ENCODE results near the gene SERINC5.

Gene SERINC5

DNA sequence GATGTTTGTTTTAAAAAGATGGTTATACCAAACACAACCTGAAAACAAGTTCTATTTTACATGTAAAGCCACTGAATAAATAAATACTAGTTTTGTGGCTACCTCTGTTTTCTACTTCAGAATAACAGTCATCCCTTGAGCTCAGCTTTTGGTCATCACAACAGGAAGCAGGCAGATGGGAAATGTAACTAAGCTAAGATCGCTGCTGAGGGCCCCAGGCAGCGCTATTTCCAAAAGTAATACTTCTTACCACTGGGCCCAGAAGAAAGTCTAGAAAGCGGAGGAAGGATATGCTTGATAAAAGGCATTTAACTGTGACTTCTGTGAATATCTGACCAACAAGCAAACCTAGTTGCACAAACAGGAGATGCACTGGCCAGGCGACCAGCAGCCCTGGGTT is 61.4 kb downstream of the SERINC5 start:
- Histone ChIP-seq H3K27ac (replicated peaks) (peak overlapping the region; percentile 59; the same call in 1 of the 2 replicates), H3K4me3 (replicated peaks; ENCODE audit: insufficient read depth, low read length) (no peak overlapping the region), H3K27me3 (ENCODE audit: insufficient read depth, poor library complexity, severe bottlenecking) (no peaks in the 10 kb centered on the region)
- TF ChIP-seq, protein P1, sequence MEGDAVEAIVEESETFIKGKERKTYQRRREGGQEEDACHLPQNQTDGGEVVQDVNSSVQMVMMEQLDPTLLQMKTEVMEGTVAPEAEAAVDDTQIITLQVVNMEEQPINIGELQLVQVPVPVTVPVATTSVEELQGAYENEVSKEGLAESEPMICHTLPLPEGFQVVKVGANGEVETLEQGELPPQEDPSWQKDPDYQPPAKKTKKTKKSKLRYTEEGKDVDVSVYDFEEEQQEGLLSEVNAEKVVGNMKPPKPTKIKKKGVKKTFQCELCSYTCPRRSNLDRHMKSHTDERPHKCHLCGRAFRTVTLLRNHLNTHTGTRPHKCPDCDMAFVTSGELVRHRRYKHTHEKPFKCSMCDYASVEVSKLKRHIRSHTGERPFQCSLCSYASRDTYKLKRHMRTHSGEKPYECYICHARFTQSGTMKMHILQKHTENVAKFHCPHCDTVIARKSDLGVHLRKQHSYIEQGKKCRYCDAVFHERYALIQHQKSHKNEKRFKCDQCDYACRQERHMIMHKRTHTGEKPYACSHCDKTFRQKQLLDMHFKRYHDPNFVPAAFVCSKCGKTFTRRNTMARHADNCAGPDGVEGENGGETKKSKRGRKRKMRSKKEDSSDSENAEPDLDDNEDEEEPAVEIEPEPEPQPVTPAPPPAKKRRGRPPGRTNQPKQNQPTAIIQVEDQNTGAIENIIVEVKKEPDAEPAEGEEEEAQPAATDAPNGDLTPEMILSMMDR (IDR thresholded peaks at IDR 0.05; ENCODE audit: insufficient read depth, low read length) = no peak
- TF ChIP-seq POLR2AphosphoS5 (IDR thresholded peaks at IDR 0.05; ENCODE audit: low read depth) = no peak
- TF ChIP-seq SPI1 (IDR thresholded peaks at IDR 0.05; ENCODE audit: borderline replicate concordance, low read depth) = no peak
- no peak for TF ChIP-seq GABPA (IDR thresholded peaks at IDR 0.05; ENCODE audit: low read depth)
- TF ChIP-seq, protein P2, sequence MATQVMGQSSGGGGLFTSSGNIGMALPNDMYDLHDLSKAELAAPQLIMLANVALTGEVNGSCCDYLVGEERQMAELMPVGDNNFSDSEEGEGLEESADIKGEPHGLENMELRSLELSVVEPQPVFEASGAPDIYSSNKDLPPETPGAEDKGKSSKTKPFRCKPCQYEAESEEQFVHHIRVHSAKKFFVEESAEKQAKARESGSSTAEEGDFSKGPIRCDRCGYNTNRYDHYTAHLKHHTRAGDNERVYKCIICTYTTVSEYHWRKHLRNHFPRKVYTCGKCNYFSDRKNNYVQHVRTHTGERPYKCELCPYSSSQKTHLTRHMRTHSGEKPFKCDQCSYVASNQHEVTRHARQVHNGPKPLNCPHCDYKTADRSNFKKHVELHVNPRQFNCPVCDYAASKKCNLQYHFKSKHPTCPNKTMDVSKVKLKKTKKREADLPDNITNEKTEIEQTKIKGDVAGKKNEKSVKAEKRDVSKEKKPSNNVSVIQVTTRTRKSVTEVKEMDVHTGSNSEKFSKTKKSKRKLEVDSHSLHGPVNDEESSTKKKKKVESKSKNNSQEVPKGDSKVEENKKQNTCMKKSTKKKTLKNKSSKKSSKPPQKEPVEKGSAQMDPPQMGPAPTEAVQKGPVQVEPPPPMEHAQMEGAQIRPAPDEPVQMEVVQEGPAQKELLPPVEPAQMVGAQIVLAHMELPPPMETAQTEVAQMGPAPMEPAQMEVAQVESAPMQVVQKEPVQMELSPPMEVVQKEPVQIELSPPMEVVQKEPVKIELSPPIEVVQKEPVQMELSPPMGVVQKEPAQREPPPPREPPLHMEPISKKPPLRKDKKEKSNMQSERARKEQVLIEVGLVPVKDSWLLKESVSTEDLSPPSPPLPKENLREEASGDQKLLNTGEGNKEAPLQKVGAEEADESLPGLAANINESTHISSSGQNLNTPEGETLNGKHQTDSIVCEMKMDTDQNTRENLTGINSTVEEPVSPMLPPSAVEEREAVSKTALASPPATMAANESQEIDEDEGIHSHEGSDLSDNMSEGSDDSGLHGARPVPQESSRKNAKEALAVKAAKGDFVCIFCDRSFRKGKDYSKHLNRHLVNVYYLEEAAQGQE (IDR thresholded peaks at IDR 0.05; ENCODE audit: insufficient replicate concordance, low read depth) = no peak
- no peak for DNase-seq (ENCODE audit: low read depth in 1 of 2, low spot score in 1 of 2)

DNA sequence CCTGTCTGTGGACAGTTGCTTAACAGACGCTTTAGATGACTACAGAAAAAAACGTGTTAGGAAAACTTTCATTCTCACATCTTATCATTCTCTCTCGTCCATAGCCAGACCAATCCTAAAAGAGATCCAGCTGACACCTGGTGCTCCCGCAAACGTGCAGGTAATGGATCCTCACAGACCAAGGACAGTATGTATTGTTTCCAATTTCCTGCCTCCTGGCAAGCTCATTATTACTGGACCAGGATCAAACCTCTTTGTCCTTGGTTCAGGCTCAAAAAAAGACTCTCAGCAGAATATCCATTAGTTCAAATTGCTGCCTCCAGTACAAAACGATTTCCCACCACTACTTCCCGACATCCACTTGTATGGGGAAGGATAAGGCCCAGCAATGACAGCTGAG is 62.4 kb downstream of the SERINC5 start:
- DNase-seq (ENCODE audit: low read depth in 1 of 2, low spot score in 1 of 2) = no peak
- Histone ChIP-seq H3K4me3 (replicated peaks; ENCODE audit: insufficient read depth, low read length) (no peak overlapping the region), H3K27ac (replicated peaks) (peak overlapping the region; percentile 59), H3K27me3 (ENCODE audit: insufficient read depth, poor library complexity, severe bottlenecking) (no peaks in the 10 kb centered on the region)
- TF ChIP-seq SPI1 (IDR thresholded peaks at IDR 0.05; ENCODE audit: borderline replicate concordance, low read depth) = no peak
- TF ChIP-seq, protein P2 (IDR thresholded peaks at IDR 0.05; ENCODE audit: insufficient replicate concordance, low read depth) = no peak
- TF ChIP-seq, protein P1 (IDR thresholded peaks at IDR 0.05; ENCODE audit: insufficient read depth, low read length) = no peak
- no peak for TF ChIP-seq GABPA (IDR thresholded peaks at IDR 0.05; ENCODE audit: low read depth)
- no peak for TF ChIP-seq POLR2AphosphoS5 (IDR thresholded peaks at IDR 0.05; ENCODE audit: low read depth)

DNA sequence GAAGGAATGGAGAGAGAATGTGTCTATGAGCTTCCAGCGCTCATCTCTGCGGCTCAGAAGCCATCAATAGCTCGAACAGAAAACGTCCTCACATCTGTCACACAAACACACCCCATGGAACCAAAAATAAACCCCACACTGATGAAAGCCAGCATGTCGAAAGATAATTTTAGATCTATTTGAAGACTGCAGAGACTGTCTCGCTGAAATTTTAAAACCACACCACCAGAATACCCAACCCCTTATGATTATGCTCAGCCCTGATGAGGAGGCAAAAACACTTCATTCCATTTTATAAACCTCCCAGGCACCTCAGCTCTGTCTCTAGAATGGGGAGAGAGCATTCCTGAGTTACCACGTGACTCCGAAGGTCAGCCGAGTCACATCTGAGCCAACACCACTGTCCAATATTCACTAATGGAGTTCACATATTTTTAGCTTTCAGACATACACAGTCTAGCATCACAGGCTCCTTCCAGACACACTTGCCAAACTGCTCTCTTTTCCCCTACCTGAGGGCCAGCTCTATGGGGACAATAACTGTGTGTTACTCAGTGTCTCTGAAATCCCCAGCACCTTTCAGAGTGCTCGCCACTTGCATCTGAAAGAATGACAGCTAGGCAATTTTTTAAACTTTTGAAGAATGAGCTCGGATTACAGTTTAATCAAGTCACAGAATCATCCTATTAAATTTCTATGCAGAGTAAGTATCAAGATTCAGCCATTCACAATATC is 63.2 kb downstream of the SERINC5 start:
- Histone ChIP-seq H3K27ac (replicated peaks) (peak overlapping the region; percentile 59), H3K4me3 (replicated peaks; ENCODE audit: insufficient read depth, low read length) (no peak overlapping the region)
- TF ChIP-seq SPI1 (IDR thresholded peaks at IDR 0.05; ENCODE audit: borderline replicate concordance, low read depth) (no peak), GABPA (IDR thresholded peaks at IDR 0.05; ENCODE audit: low read depth) (no peak), POLR2AphosphoS5 (IDR thresholded peaks at IDR 0.05; ENCODE audit: low read depth) (no peak)
- TF ChIP-seq, protein P2 (IDR thresholded peaks at IDR 0.05; ENCODE audit: insufficient replicate concordance, low read depth) = no peak
- TF ChIP-seq, protein P1 (IDR thresholded peaks at IDR 0.05; ENCODE audit: insufficient read depth, low read length) = no peak

More for the DNA sequence above, 63.2 kb downstream of the SERINC5 start:
- H3K27me3 ChIP-seq (ENCODE audit: insufficient read depth, poor library complexity, severe bottlenecking) = no peaks in the 10 kb centered on the region
- DNase-seq (ENCODE audit: low read depth in 1 of 2, low spot score in 1 of 2) = no peak
